ENCODE results near the gene KRTAP22-2.

GRCh38 chr21:30598802-30599201 is 8.6 kb upstream of the KRTAP22-2 start, which contains the start of gene KRTAP6-2:
- TF ChIP-seq CTCF (conservative IDR thresholded peaks at IDR 0.05; ENCODE audit: low read length): no peak
- TF ChIP-seq EZH2phosphoT487 (IDR thresholded peaks at IDR 0.05; ENCODE audit: borderline replicate concordance): no peak
